HepG2 (cell line): ENCODE measurements around the gene SMIM31. TPM values are rescaled to one million over a fixed set of nuclear protein-coding genes. Genes with fewer than 3 reads are reported as not detected.

ENCODE experiments used
- ATAC-seq: fragments of 200-7000 bp; cut with Tn5 transposase; 3 replicates; pipeline ENCODE4 v1.9.1; 2020; ENCODE audit warnings: mild to moderate bottlenecking, moderate library complexity
- BruUV-seq: library from RNA; stranded (reverse); fragments of 400-500 nt; replicated peaks from 2 replicates; lab custom pipeline; 2021; lab: Mats Ljungman, UMichigan
- CTCF ChIA-PET: fragments of 300-600 bp; formaldehyde crosslinking; extraction: SDS; loops from one replicate; lab custom pipeline; 2021; ENCODE audit warnings: low total read pairs, inconsistent platforms, low intra/inter-chr PET ratio; lab: Yijun Ruan, JAX
- POLR2A ChIA-PET: fragments of 350-600 bp; sonication (Branson Sonifier 250); formaldehyde crosslinking; loops from one replicate; lab custom pipeline; 2020; ENCODE audit warnings: antibody characterized with exemption, inconsistent platforms; lab: Yijun Ruan, JAX
- DNase-seq: peaks from one replicate; pipeline ENCODE4 v3.0.0-alpha.2; 2015; ENCODE audit warnings: low spot score
- FAIRE-seq: peaks from 3 replicates; lab custom pipeline; 2011; peaks lifted over from hg19 to GRCh38; lab: Jason Lieb, UNC
- H2AFZ ChIP-seq: one replicate; pipeline ENCODE4 v1.6.1; 2011; ENCODE audit warnings: low read length, inconsistent platforms
- H3K27ac ChIP-seq: fragments of 300-600 bp; 3 replicates; pipeline ENCODE4 v1.8.0; 2011; ENCODE audit warnings: mixed run types, mild to moderate bottlenecking, mixed read lengths, low read length, inconsistent platforms; ENCODE audit not compliant: insufficient read depth; ENCODE audit errors: extremely low read length
- H3K27me3 ChIP-seq, 2 experiments: fragments of 200-600 bp in 1 of 2; 2 replicates in 1 of 2; 3 replicates in 1 of 2; pipeline versions ENCODE4 v1.6.0 to v1.8.0; 2011; ENCODE audit warnings: low read length in 2 of 2, mild to moderate bottlenecking in 2 of 2, moderate library complexity in 2 of 2, inconsistent platforms in 1 of 2; ENCODE audit not compliant: insufficient read depth in 2 of 2, control insufficient read depth in 1 of 2
- H3K36me3 ChIP-seq, 2 experiments: fragments of 200-600 bp in 1 of 2; replicated peaks in 1 of 2; 2 replicates in 1 of 2; 3 replicates in 1 of 2; pipeline versions ENCODE4 v1.5.1 to v1.8.0; 2011; ENCODE audit warnings: low read length in 2 of 2, inconsistent platforms in 1 of 2; ENCODE audit not compliant: insufficient read depth in 2 of 2, control insufficient read depth in 1 of 2
- H3K4me1 ChIP-seq: 2 replicates; pipeline ENCODE4 v1.5.1; 2012; ENCODE audit warnings: low read length, inconsistent platforms; ENCODE audit not compliant: insufficient read depth
- H3K4me2 ChIP-seq: 2 replicates; pipeline ENCODE4 v1.6.0; 2011; ENCODE audit warnings: low read depth, low read length, inconsistent platforms
- H3K4me3 ChIP-seq, 3 experiments: fragments of 200-600 bp in 1 of 3; sonication (generic), shearing (Covaris generic) in 1 of 3; replicated peaks in 1 of 3; 2 replicates each; pipeline ENCODE4 v1.5.1; 2011 to 2016; ENCODE audit warnings: low read length in 3 of 3, inconsistent platforms in 2 of 3, low read depth in 2 of 3, mild to moderate bottlenecking in 2 of 3, control low read depth in 1 of 3, mixed read lengths in 1 of 3; ENCODE audit not compliant: insufficient read depth in 1 of 3
- H3K79me2 ChIP-seq: one replicate; pipeline ENCODE4 v1.6.1; 2011; ENCODE audit warnings: low read length, inconsistent platforms; ENCODE audit not compliant: insufficient read depth
- H3K9ac ChIP-seq: 2 replicates; pipeline ENCODE4 v1.6.0; 2011; ENCODE audit warnings: mild to moderate bottlenecking, low read depth, low read length, inconsistent platforms; ENCODE audit not compliant: insufficient read depth
- H3K9me3 ChIP-seq: 2 replicates; pipeline ENCODE4 v1.5.1; 2012; ENCODE audit warnings: mild to moderate bottlenecking, low read length
- H4K20me1 ChIP-seq: 2 replicates; pipeline ENCODE4 v1.6.0; 2011; ENCODE audit warnings: inconsistent platforms, mild to moderate bottlenecking, low read length, moderate library complexity; ENCODE audit not compliant: insufficient read depth
- ATAD3A ChIP-seq: sonication (generic); formaldehyde crosslinking; IDR thresholded peaks from 2 replicates; pipeline ENCODE4 v1.4.0; 2020; ENCODE audit warnings: missing genetic modification reagents
- ATF7-NPFF ChIP-seq: sonication (generic); formaldehyde crosslinking; IDR thresholded peaks from 2 replicates; pipeline ENCODE4 v1.8.1; 2023; ENCODE audit warnings: mild to moderate bottlenecking, low read depth, missing genetic modification reagents, moderate library complexity
- CENPT ChIP-seq: sonication (generic); formaldehyde crosslinking; IDR thresholded peaks from 2 replicates; pipeline ENCODE4 v1.8.0; 2022; ENCODE audit warnings: low read depth, mild to moderate bottlenecking, moderate library complexity, missing genetic modification reagents
- EHMT2 ChIP-seq: fragments of 200-600 bp; sonication (generic); IDR thresholded peaks from 2 replicates; pipeline ENCODE4 v1.7.0; 2017; ENCODE audit warnings: antibody characterized with exemption, low read depth, low read length, borderline replicate concordance
- FOXK1 ChIP-seq: sonication (generic); formaldehyde crosslinking; IDR thresholded peaks from 2 replicates; pipeline ENCODE4 v1.4.0; 2020; ENCODE audit warnings: low read depth, missing genetic modification reagents, borderline replicate concordance
- MAF1 ChIP-seq: sonication (generic); formaldehyde crosslinking; IDR thresholded peaks from 2 replicates; pipeline ENCODE4 v1.5.0; 2020; ENCODE audit warnings: missing genetic modification reagents, borderline replicate concordance
- STAT5B ChIP-seq: sonication (generic); formaldehyde crosslinking; IDR thresholded peaks from 2 replicates; pipeline ENCODE4 v1.4.0; 2020; ENCODE audit warnings: missing genetic modification reagents
- TBP ChIP-seq: sonication (generic); formaldehyde crosslinking; IDR thresholded peaks from 2 replicates; pipeline ENCODE4 v1.5.0; 2020; ENCODE audit warnings: missing genetic modification reagents
- ZBTB7B ChIP-seq: sonication (generic); formaldehyde crosslinking; IDR thresholded peaks from 2 replicates; pipeline ENCODE4 v1.4.0; 2020; ENCODE audit warnings: missing genetic modification reagents
- ZNF207 ChIP-seq: fragments of 450-650 bp; IDR thresholded peaks from 2 replicates; pipeline ENCODE4 v1.6.1; 2016; ENCODE audit warnings: antibody characterized with exemption, borderline replicate concordance
- ZNF496 ChIP-seq: sonication (generic); formaldehyde crosslinking; IDR thresholded peaks from 2 replicates; pipeline ENCODE4 v1.8.1; 2023; ENCODE audit warnings: mild to moderate bottlenecking, moderate library complexity, missing genetic modification reagents; ENCODE audit not compliant: insufficient replicate concordance
- ZNF546 ChIP-seq: sonication (generic); formaldehyde crosslinking; conservative IDR thresholded peaks from 2 replicates; pipeline ENCODE4 v1.8.1; 2023; ENCODE audit warnings: mild to moderate bottlenecking, missing genetic modification reagents
- ZNF572 ChIP-seq: sonication (generic); formaldehyde crosslinking; IDR thresholded peaks from 2 replicates; pipeline ENCODE4 v1.5.1; 2020; ENCODE audit warnings: mild to moderate bottlenecking, missing genetic modification reagents
- ZNF644 ChIP-seq: IDR thresholded peaks from 2 replicates; pipeline ENCODE4 v1.6.1; 2016; ENCODE audit warnings: low read depth
- ZSCAN29 ChIP-seq: sonication (generic); formaldehyde crosslinking; conservative IDR thresholded peaks from 2 replicates; pipeline ENCODE4 v1.4.0; 2020; ENCODE audit warnings: mild to moderate bottlenecking, missing genetic modification reagents
- WGBS: methylation state at CpG from one replicate; pipeline ENCODE4 v1.1.6; 2017; ENCODE audit warnings: low lambda C conversion rate; 5-methylcytosine and 5-hydroxymethylcytosine counted together
- in situ Hi-C: cut with HindIII; loops from 2 replicates; pipeline ENCODE4 v1.10.0; 2017; ENCODE audit warnings: low pct_unique_long_range_greater_than_20kb; ENCODE audit not compliant: extremely low pct_ligation_motif_present
- intact Hi-C: fragments of 100-400 bp; cut with micrococcal nuclease; formaldehyde crosslinking; loops from one replicate; pipeline ENCODE4 v1.10.0; 2022; ENCODE audit not compliant: unreplicated experiment
- polyA plus RNA-seq, 8 experiments: library from polyadenylated mRNA; depleted of rRNA in 3 of 8; stranded (reverse) in 7 of 8; unstranded in 1 of 8; fragments of >200 nt; fragmentation: Illumina TruSeq in 4 of 8; extraction: Trizol in 4 of 8; gene quantifications; 2 replicates each; pipeline versions ENCODE4 v1.2.1 to v1.2.3, GENCODE V29; 2011 to 2016; ENCODE audit warnings: low read depth in 4 of 8, missing spikeins in 1 of 8, mixed read lengths in 1 of 8; ENCODE audit not compliant: insufficient read depth in 1 of 8
- total RNA-seq, 5 experiments: library from RNA; depleted of rRNA; stranded (reverse); fragments of >200 nt; fragmentation: Illumina TruSeq; extraction: Trizol; gene quantifications; 2 replicates each; pipeline ENCODE4 v1.2.3, GENCODE V29; 2016; ENCODE audit warnings: low read depth in 1 of 5
- TF ChIP-seq, protein P1 (sequence below): sonication (generic); formaldehyde crosslinking; IDR thresholded peaks from 2 replicates; pipeline ENCODE4 v1.4.0; 2020; ENCODE audit warnings: missing genetic modification reagents
- TF ChIP-seq, protein P2 (sequence below): sonication (generic); formaldehyde crosslinking; IDR thresholded peaks from 2 replicates; pipeline ENCODE4 v1.4.0; 2020; ENCODE audit warnings: missing genetic modification reagents
- TF ChIP-seq, protein P3 (sequence below): sonication (generic); formaldehyde crosslinking; IDR thresholded peaks from 2 replicates; pipeline ENCODE4 v1.4.0; 2020; ENCODE audit warnings: missing genetic modification reagents
- TF ChIP-seq, protein P4 (sequence below), 2 experiments: sonication (generic) in 1 of 2; formaldehyde crosslinking in 1 of 2; IDR thresholded peaks; 2 replicates each; pipeline versions ENCODE4 v1.5.1 to v1.6.1; 2011 to 2020; ENCODE audit warnings: borderline replicate concordance in 1 of 2, low read depth in 1 of 2, low read length in 1 of 2, mild to moderate bottlenecking in 1 of 2, missing genetic modification reagents in 1 of 2, moderate library complexity in 1 of 2

The SMIM31 gene
- total and polyA plus RNA-seq, 2 of the 13 experiments (the other 11 are each of a cell fraction or from before 2014, with no cell fraction given), result not detected

DNA sequence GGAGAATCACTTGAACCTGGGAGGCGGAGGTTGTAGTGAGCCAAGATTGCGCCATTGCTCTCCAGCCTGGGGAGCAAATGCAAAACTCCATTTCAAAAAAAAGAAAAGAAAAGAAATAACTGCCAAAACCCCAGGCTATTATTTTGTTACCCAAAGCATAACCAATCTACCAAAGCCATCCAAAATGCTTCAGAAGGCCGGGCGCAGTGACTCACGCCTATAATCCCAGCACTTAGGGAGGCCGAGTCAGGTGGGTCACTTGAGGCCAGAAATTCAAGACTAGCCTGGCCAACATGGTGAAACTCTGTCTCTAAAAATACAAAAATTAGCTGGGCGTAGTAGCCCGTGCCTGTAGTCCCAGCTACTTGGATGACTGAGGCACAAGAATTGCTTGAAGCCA lies 49.8 kb downstream of the SMIM31 start:
- Histone ChIP-seq H3K9me3 (no peaks in the 10 kb centered on the region), H3K4me1 (peaks cover 9% of the 10 kb centered on the region), H3K9ac (no peak overlapping the region), H3K4me3 (no peak overlapping the region), H4K20me1 (no peaks in the 10 kb centered on the region), H3K4me2 (no peak overlapping the region), H3K27ac (no peak overlapping the region), H3K36me3 (no peaks in the 10 kb centered on the region), H3K27me3 (no peaks in the 10 kb centered on the region), H3K79me2 (no peaks in the 10 kb centered on the region), H2AFZ (no peak overlapping the region)
- DNase-seq (no peak), FAIRE-seq (no peak), ATAC-seq (no peak)
- TF ChIP-seq ATF7-NPFF (CRISPR knock-in tag) (no peak), EHMT2 (no peak), ZNF546 (CRISPR knock-in tag) (no peak), ZNF207 (no peak), ATAD3A (no peak), ZNF644 (CRISPR knock-in tag) (no peak), ZNF572 (CRISPR knock-in tag) (no peak), FOXK1 (CRISPR knock-in tag) (no peak), CENPT (CRISPR knock-in tag) (no peak), STAT5B (CRISPR knock-in tag) (no peak), TBP (CRISPR knock-in tag) (no peak), ZSCAN29 (CRISPR knock-in tag) (no peak), ZNF496 (CRISPR knock-in tag) (no peak), ZBTB7B (CRISPR knock-in tag) (no peak), MAF1 (no peak)
- TF ChIP-seq, protein P1, sequence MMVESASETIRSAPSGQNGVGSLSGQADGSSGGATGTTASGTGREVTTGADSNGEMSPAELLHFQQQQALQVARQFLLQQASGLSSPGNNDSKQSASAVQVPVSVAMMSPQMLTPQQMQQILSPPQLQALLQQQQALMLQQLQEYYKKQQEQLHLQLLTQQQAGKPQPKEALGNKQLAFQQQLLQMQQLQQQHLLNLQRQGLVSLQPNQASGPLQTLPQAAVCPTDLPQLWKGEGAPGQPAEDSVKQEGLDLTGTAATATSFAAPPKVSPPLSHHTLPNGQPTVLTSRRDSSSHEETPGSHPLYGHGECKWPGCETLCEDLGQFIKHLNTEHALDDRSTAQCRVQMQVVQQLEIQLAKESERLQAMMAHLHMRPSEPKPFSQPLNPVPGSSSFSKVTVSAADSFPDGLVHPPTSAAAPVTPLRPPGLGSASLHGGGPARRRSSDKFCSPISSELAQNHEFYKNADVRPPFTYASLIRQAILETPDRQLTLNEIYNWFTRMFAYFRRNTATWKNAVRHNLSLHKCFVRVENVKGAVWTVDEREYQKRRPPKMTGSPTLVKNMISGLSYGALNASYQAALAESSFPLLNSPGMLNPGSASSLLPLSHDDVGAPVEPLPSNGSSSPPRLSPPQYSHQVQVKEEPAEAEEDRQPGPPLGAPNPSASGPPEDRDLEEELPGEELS (CRISPR knock-in tag), result no peak
- TF ChIP-seq, protein P2, sequence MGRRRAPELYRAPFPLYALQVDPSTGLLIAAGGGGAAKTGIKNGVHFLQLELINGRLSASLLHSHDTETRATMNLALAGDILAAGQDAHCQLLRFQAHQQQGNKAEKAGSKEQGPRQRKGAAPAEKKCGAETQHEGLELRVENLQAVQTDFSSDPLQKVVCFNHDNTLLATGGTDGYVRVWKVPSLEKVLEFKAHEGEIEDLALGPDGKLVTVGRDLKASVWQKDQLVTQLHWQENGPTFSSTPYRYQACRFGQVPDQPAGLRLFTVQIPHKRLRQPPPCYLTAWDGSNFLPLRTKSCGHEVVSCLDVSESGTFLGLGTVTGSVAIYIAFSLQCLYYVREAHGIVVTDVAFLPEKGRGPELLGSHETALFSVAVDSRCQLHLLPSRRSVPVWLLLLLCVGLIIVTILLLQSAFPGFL (CRISPR knock-in tag), result no peak
- TF ChIP-seq, protein P3, sequence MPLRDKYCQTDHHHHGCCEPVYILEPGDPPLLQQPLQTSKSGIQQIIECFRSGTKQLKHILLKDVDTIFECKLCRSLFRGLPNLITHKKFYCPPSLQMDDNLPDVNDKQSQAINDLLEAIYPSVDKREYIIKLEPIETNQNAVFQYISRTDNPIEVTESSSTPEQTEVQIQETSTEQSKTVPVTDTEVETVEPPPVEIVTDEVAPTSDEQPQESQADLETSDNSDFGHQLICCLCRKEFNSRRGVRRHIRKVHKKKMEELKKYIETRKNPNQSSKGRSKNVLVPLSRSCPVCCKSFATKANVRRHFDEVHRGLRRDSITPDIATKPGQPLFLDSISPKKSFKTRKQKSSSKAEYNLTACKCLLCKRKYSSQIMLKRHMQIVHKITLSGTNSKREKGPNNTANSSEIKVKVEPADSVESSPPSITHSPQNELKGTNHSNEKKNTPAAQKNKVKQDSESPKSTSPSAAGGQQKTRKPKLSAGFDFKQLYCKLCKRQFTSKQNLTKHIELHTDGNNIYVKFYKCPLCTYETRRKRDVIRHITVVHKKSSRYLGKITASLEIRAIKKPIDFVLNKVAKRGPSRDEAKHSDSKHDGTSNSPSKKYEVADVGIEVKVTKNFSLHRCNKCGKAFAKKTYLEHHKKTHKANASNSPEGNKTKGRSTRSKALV (CRISPR knock-in tag), result no peak
- TF ChIP-seq, protein P4, sequence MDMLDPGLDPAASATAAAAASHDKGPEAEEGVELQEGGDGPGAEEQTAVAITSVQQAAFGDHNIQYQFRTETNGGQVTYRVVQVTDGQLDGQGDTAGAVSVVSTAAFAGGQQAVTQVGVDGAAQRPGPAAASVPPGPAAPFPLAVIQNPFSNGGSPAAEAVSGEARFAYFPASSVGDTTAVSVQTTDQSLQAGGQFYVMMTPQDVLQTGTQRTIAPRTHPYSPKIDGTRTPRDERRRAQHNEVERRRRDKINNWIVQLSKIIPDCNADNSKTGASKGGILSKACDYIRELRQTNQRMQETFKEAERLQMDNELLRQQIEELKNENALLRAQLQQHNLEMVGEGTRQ (IDR thresholded peaks at IDR 0.05; ENCODE audit: low read depth, low read length), result no peak
- TF ChIP-seq, protein P4 (CRISPR knock-in tag; IDR thresholded peaks at IDR 0.05; ENCODE audit: borderline replicate concordance), result no peak
- BruUV-seq, result no TSS peak
- POLR2A ChIA-PET, result no interaction called here
- CTCF ChIA-PET, result no interaction called here
- in situ Hi-C loops, result no loop called here
- intact Hi-C loops, result no loop called here
- WGBS, result 79% methylated on average over 8 of the region's 8 CpGs
